Measurements from ENCODE around the gene TAS2R1.

GRCh38 chr5:9625286-9625685 is 4.9 kb downstream of the TAS2R1 start:
- no peak for TF ChIP-seq CTCF (IDR thresholded peaks at IDR 0.05)
- TF ChIP-seq POLR2A (IDR thresholded peaks at IDR 0.05) = no peak

All from vagina (tissue), 2 donors.